ENCODE results near the gene FXYD5.

GRCh38 chr19:35141837-35142605 lies 12.5 kb upstream of the FXYD5 start:
- TF ChIP-seq GATA2 (IDR thresholded peaks at IDR 0.05; ENCODE audit: low read depth, low read length): no peak
- TF ChIP-seq GATA3 (IDR thresholded peaks at IDR 0.05; ENCODE audit: low read depth, low read length): no peak

All from SH-SY5Y (cell line).